Inferior parietal cortex (tissue), 1 donor: ENCODE results near the gene ST8SIA3.
"Not testable (repeated sequence)": the region's sequence is repeated elsewhere in the genome, so short reads cannot be mapped to it uniquely, and the experiment has no call there.

Experiments used
- DNase-seq: peaks from one replicate; pipeline ENCODE4 v3.0.0-alpha.2; 2016; ENCODE audit errors: extremely low spot score

Gene ST8SIA3

DNA sequence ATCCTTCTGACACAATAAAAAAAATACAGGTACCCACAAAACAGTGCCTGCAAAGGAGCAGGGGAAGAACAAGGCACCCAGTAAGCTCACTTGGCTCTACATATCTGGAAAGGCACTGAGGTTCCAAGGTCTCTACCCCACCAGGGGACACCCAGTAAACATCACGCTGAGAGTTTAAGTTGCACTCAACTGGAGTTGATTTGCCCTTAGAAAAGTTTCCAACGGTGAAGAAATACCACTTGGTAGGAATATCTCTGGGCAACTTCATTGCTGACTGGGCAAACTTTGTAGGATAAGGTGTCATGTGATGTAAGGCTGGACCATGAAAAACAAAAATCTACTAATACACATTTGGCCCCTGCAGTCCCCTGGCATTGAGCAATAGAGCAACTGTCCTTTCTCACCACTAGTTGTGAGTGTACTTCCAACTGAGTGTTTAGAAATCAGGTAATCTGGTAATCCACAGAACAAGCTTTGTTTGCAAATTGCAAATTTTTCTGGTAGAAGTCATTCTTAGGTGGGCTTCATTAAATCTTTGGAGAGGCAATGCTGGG is 14.2 kb downstream of the ST8SIA3 start:
- DNase-seq = no peak

DNA sequence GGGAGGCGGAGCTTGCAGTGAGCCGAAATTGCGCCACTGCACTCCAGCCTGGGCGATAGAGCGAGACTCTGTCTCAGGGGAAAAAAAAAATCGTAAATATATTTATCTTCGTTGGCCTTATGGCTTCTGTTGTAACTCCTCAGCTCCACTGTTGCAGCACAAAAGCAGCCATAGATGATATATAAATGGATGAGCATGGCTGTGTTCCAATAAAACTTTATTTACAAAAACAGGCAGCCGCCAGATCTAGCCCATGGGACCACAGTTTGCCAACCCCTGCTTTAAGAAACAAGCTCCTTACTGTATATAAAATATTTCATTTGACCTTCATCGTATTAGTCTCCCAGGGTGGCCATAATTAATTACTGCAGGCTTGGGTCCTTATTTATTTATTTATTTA is 20.1 kb downstream of the ST8SIA3 start:
- DNase-seq = no peak

DNA sequence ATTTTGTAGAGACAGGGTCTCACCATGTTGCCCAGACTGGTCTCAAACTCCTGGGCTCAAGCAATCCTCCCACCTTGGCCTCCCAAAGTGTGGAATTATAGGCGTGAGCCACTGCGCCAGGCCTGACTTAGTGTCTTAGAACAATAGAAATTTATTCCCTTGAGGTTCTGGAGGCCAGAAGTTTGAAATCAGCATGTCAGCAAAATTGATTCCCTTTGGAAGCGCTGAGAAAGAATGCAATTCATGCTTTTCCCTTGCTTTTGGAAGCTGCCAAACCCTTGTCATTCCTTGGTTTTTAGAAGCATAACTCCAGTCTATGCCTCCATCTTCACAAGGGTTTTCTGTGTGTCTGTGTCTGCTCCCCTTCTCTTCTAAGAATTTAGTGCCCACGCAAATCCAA is 20.7 kb downstream of the ST8SIA3 start:
- DNase-seq = no peak

DNA sequence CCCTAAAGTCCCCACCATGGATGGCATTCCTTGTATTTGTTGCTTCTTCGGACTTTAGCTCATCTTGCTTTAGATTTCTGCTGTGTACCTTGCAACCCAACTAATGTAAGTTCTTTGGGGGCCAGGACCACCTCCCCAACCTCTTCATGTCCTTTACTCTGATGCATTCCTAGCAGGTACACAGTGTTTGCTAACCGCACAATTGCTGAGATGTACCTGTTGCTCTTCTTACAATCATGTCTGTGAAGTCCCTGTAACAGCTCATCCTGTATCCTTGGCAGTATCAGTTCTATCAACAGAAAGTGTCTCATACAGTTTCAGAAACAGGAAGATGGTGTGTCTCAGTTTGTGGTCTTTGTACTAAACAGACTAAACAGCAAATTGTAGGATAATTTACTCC is 24.1 kb downstream of the ST8SIA3 start:
- no peak for DNase-seq

- DNase-seq = no peak
Measured at GRCh38 chr18:57389271-57389670, 36.9 kb downstream of the ST8SIA3 start.

DNA sequence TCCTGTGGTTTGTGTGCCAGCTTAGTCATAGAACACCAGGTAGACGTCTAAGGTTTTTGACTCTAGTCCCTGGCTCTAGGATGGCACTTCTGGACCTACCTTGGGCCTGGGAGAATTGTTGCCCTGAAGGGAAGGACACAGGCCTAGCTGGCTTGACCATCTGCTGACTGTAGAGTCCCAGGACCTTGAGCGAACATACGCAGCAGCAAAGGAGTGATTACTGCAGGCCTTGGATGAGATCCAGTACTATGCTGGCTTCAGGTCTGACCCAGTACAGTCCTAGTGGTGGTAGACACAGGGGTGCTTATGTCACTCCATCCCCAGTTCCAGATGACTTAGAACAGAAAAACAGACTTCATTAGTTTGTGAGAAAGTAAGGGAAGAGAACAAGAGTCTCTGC is 37.7 kb downstream of the ST8SIA3 start:
- no peak for DNase-seq

DNA sequence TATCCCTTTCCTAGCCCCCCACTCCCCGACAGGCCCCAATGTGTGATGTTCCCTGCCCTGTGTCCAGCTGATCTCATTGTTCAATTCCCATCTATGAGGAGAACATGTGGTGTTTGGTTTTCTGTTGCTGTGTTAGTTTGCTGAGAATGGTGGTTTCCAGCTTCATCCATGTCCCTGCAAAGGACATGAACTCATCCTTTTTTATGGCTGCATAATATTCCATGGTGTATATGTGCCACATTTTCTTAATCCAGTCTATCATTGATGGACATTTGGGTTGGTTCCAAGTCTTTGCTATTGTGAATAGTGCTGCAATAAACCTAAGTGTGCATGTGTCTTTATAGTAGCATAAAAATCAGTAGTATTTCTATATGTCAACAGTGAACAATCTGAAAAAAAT is 42.4 kb downstream of the ST8SIA3 start:
- DNase-seq = not testable (repeated sequence)

DNA sequence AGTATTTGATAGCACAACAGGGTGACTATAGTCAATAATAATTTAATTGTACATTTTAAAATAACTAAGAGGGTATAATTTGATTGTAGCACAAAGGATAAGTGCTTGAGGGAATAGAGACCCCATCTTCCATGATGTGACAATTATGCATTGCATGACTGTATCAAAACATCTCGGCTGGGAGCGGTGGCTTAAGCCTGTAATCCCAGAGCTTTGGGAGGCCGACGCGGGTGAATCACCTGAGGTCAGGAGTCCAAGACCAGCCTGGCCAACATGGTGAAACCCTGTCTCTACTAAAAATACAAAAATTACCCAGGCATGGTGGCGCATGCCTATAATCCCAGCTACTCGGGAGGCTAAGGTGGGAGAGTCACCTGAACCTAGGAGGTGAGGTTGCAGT is 44.5 kb downstream of the ST8SIA3 start:
- not testable (repeated sequence) for DNase-seq

GRCh38 chr18:57397440-57398132 is 45.2 kb downstream of the ST8SIA3 start:
- DNase-seq = no peak

GRCh38 chr18:57404345-57404744 is 52.0 kb downstream of the ST8SIA3 start:
- no peak for DNase-seq

- no peak for DNase-seq
Measured at GRCh38 chr18:57409650-57410049, 57.3 kb downstream of the ST8SIA3 start.

DNA sequence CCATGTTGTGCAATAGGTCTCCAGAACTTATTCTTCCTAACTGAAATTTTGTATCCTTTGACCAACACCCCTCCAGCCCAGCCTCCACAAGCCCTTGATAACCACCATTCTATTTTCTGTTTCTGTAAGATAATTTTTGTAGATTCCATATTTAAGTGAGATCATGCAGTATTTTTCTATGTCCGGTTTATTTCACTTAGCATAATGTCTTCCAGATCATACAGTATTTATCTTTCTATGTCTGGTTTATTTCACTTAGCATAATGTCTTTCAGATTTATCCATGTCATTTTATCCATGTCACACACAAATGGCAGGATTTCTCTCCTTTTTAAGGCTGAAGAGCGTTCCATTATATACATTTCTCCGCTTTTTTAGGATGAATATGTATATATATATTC is 58.4 kb downstream of the ST8SIA3 start:
- no peak for DNase-seq

GRCh38 chr18:57416542-57416941 is 64.2 kb downstream of the ST8SIA3 start:
- DNase-seq = no peak
